ENCODE results near the gene NRXN3. TPM values are rescaled to one million over a fixed set of nuclear protein-coding genes. Genes with fewer than 3 reads are reported as not detected.

Gene NRXN3
- total and polyA plus RNA-seq, 4 donors, result 1.4 to 8.3 (median 4.4) TPM

- Histone ChIP-seq H3K9me3 (ENCODE audit: control insufficient read depth in 4 of 4, insufficient read depth in 3 of 4, low read length in 3 of 4) (no peaks in the 10 kb centered on the region), H3K4me1 (ENCODE audit: control insufficient read depth in 5 of 5, insufficient read depth in 5 of 5, low read length in 5 of 5) (no peaks in the 10 kb centered on the region), H3K27ac (ENCODE audit: low read depth in 1 of 2, low read length in 1 of 2) (no peak overlapping the region), H3K9ac (ENCODE audit: insufficient read depth in 1 of 2, low read length in 2 of 2) (no peak overlapping the region), H3K27me3 (ENCODE audit: control insufficient read depth in 3 of 3, insufficient read depth in 3 of 3, low read length in 2 of 3) (peaks cover 0 to 2% (median 0%) of the 10 kb centered on the region in 3 donors), H3K36me3 (ENCODE audit: control insufficient read depth in 4 of 4, insufficient read depth in 4 of 4, low read length in 4 of 4) (no peaks in the 10 kb centered on the region), H3K4me3 (no peak overlapping the region)
- TF ChIP-seq CTCF (IDR thresholded peaks at IDR 0.05; ENCODE audit: control extremely low read depth, extremely low read depth), result no peak
- DNase-seq (no peak), ATAC-seq (ENCODE audit: insufficient read depth, low FRiP score) (no peak)
- WGBS, 2 donors, result 62 to 79% methylated on average over 1 of the region's 1 CpG
Measured at GRCh38 chr14:78329371-78329770, 159.2 kb downstream of the NRXN3 start.

GRCh38 chr14:78335531-78335930 lies 165.4 kb downstream of the NRXN3 start:
- ATAC-seq (ENCODE audit: insufficient read depth, low FRiP score), result no peak

GRCh38 chr14:78340250-78340649 lies 170.1 kb downstream of the NRXN3 start:
- TF ChIP-seq CTCF (IDR thresholded peaks at IDR 0.05; ENCODE audit: control extremely low read depth, extremely low read depth), result no peak
- Histone ChIP-seq H3K27me3 (ENCODE audit: control insufficient read depth in 3 of 3, insufficient read depth in 3 of 3, low read length in 2 of 3) (no peaks in the 10 kb centered on the region), H3K9ac (ENCODE audit: insufficient read depth in 1 of 2, low read length in 2 of 2) (no peak overlapping the region), H3K4me3 (no peak overlapping the region), H3K9me3 (ENCODE audit: control insufficient read depth in 4 of 4, insufficient read depth in 3 of 4, low read length in 3 of 4) (no peaks in the 10 kb centered on the region), H3K4me1 (ENCODE audit: control insufficient read depth in 5 of 5, insufficient read depth in 5 of 5, low read length in 5 of 5) (peaks cover 0 to 7% (median 0%) of the 10 kb centered on the region in 5 donors), H3K36me3 (ENCODE audit: control insufficient read depth in 4 of 4, insufficient read depth in 4 of 4, low read length in 4 of 4) (no peaks in the 10 kb centered on the region), H3K27ac (ENCODE audit: low read depth in 1 of 2, low read length in 1 of 2) (no peak overlapping the region)
- WGBS, 2 donors, result 84 to 87% methylated on average over 3 of the region's 3 CpGs
- ATAC-seq (ENCODE audit: insufficient read depth, low FRiP score) (no peak), DNase-seq (no peak)

More at GRCh38 chr14:78335531-78335930, 165.4 kb downstream of the NRXN3 start:
- no peak for TF ChIP-seq CTCF (IDR thresholded peaks at IDR 0.05; ENCODE audit: control extremely low read depth, extremely low read depth)
- Histone ChIP-seq H3K36me3 (ENCODE audit: control insufficient read depth in 4 of 4, insufficient read depth in 4 of 4, low read length in 4 of 4) (no peaks in the 10 kb centered on the region), H3K9me3 (ENCODE audit: control insufficient read depth in 4 of 4, insufficient read depth in 3 of 4, low read length in 3 of 4) (no peaks in the 10 kb centered on the region), H3K27ac (ENCODE audit: low read depth in 1 of 2, low read length in 1 of 2) (no peak overlapping the region), H3K27me3 (ENCODE audit: control insufficient read depth in 3 of 3, insufficient read depth in 3 of 3, low read length in 2 of 3) (no peaks in the 10 kb centered on the region), H3K4me1 (ENCODE audit: control insufficient read depth in 5 of 5, insufficient read depth in 5 of 5, low read length in 5 of 5) (no peaks in the 10 kb centered on the region), H3K9ac (ENCODE audit: insufficient read depth in 1 of 2, low read length in 2 of 2) (no peak overlapping the region), H3K4me3 (no peak overlapping the region)
- 76 to 81% methylated on average over 2 of the region's 2 CpGs for WGBS, 2 donors
- no peak for DNase-seq

- no peaks in the 10 kb centered on the region for H3K36me3 ChIP-seq (ENCODE audit: control insufficient read depth in 4 of 4, insufficient read depth in 4 of 4, low read length in 4 of 4)
- no peak overlapping the region for H3K4me3 ChIP-seq
- 68 to 76% methylated on average over 3 of the region's 3 CpGs for WGBS, 2 donors
- H3K27ac ChIP-seq (ENCODE audit: low read depth in 1 of 2, low read length in 1 of 2), result no peak overlapping the region
- H3K9me3 ChIP-seq (ENCODE audit: control insufficient read depth in 4 of 4, insufficient read depth in 3 of 4, low read length in 3 of 4), result no peaks in the 10 kb centered on the region
- peak in 2 of 3 donors; percentile 19 to 64 for DNase-seq
- H3K4me1 ChIP-seq (ENCODE audit: control insufficient read depth in 5 of 5, insufficient read depth in 5 of 5, low read length in 5 of 5), result peaks cover 0 to 7% (median 0%) of the 10 kb centered on the region in 5 donors
- no peak overlapping the region for H3K9ac ChIP-seq (ENCODE audit: insufficient read depth in 1 of 2, low read length in 2 of 2)
- no peak for TF ChIP-seq CTCF (IDR thresholded peaks at IDR 0.05; ENCODE audit: control extremely low read depth, extremely low read depth)
- peak; percentile 50 for ATAC-seq (ENCODE audit: insufficient read depth, low FRiP score)
- peaks cover 0 to 2% (median 0%) of the 10 kb centered on the region in 3 donors for H3K27me3 ChIP-seq (ENCODE audit: control insufficient read depth in 3 of 3, insufficient read depth in 3 of 3, low read length in 2 of 3)
Measured at GRCh38 chr14:78341827-78342389, 171.7 kb downstream of the NRXN3 start.

Data from lung (tissue), 12 donors.